Hematopoietic multipotent progenitor cell treated with erythropoietin and hydrocortisone succinate and interleukin-3 and kit ligand, for 17 days (in vitro differentiated cells): ENCODE measurements around the gene DAB1.

ENCODE experiments used
- DNase-seq: peaks from one replicate; pipeline ENCODE4 v3.0.0-alpha.2; 2015; ENCODE audit warnings: low spot score

Gene DAB1

DNA sequence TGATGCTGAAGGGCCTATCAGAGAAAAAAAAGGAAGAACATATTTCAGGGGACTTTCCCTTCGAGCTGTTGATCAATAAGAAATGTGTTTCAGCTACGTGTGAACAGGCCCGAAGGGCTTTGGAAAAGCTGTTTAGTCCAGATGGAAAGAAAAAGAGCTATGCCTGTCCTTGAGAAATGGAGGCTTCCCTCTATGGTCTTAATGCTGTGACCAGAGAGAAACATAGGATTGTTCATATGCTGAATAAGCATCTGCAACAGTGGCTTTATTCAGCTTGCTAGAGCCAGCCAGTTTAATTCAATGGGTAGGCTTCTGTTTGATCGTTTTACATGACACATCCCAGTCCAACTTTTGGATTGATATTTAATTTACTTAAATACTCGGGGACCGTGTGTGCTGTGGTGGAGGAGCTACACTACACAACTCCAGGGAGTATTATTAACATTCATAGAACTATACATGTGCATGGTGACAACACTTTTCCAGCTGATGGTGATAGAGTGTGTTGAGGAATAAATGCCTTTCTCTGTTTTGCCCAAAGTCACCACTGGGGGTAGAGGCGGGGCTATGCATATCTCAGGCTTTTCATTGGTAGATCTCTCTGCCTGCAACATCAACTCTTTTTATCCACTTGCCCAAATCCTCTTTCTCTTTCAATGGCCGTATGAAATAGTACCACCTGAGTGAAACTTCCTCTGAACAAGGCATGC, 351.3 kb downstream of the DAB1 start:
- DNase-seq = no peak

DNA sequence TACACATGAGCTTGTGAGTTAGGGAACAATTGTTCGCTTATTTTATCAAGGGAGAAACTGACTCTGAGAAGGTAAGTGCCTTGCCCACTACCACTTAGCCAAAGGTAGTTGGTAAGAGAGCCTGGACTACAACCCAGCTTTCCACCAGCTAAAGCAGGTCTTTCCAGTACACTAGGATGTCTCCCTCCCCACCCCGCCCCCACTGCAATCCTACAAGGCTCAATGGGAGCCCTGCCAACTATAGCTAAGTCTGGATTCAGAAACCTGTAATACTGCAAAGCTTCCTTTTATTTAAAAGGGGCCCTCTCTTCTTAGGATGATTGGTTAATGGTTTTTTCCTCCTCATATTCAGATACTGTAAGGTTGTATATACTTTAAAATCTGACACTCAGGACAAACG, 356.0 kb downstream of the DAB1 start:
- no peak for DNase-seq

DNA sequence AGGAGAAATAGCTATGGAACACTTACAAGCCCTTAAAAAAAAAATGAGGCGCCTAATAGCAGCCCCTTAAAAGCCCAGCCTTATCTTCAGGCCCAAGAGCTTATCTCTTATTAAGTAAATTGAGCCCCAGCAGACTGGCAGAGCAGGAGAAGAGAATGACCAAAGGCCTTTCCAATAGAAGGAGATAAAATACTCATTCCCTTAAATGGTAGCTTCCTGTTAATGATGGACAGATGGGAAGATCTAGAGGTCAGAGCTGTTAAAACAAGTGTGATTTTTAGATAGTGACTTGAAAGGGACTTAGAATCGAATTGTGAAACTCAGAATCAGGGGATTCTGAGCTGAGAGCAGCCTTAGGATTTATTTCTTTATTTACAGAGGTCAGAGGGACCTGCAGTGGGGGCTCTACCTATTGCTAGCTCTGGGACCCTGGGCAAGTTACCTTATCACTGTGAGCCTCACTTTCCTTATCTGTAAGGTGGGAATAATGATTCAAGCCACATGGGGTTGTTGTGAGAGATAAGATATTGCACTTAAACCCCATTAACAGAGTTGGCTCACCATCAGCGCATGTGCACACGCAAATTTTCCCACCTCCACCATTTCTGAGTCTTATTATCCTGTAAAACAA, 356.8 kb downstream of the DAB1 start:
- no peak for DNase-seq

DNA sequence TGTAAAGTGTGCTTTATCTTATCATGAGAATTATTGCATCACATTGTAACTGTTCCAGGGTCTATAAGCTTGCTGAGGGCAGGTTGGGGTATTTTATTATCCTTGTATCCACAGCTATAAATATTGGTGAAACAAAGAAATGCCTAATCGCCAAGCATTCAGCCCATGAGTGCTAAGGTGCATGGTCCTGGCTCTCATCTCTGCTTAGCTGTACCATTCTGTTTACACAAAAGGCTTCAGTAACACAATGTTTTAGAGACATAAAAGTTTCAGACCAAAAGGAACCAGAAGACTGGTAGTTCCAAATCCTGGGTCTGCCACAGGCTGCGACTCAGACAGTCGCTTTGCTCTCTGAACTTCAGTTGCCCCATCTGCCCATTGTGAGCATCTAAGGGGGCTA, 358.4 kb downstream of the DAB1 start:
- no peak for DNase-seq

DNA sequence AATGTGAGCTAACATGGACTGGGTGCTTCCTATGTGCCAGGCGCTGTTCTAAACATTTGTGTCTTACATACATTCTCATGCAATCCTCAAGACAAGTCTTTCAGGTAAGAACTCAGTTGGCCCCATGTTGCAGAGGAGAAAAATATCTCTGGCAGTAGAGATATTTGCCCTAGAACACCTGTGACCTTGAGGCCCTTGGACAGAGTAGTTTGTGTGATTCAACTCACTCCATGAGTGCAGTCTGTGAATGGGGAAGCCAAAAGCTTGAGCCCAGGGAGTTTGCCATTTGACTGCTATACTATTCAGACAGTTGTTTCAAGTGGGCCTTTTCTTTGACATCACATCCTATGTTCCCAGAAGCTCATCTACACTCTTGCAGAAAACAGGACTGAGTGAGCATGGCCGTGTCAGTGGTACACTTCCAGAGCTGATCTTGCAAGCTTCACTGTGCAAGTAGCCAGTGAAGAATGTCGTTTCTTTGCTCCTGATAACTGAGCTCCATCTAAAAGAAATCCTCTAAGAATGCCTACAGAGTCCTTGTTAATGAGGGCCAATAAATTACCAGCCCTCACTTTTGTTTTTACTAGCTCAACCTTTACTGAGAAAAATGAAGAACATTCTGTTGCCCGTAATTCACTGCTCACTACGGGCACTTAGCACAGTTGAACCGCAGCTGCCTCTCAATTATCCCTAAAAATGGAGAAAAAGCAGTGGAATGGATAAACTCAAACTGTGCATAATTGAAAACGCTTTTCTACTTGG, 359.3 kb downstream of the DAB1 start:
- no peak for DNase-seq

- no peak for DNase-seq
Measured at GRCh38 chr1:57063406-57064125, 360.3 kb downstream of the DAB1 start.

DNA sequence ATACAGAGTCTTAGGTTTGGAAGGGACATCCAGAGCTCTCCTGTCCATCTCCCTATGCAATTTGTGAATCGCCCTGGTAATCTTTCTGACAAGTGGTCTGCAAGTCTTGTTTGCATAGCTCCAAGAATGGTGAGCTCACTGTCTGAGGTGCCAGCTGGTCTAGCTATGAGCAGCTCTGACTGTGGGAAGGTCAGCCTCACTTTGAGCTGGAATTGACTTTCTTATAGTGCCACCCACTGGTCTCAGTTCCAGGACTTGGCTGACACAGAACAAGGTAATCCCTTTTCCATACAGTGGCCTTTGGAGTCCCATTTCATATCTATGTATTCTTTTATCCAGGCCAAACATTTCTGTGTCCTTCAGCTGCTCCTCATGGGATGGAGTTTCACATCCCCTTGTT, 362.5 kb downstream of the DAB1 start:
- DNase-seq = no peak

DNA sequence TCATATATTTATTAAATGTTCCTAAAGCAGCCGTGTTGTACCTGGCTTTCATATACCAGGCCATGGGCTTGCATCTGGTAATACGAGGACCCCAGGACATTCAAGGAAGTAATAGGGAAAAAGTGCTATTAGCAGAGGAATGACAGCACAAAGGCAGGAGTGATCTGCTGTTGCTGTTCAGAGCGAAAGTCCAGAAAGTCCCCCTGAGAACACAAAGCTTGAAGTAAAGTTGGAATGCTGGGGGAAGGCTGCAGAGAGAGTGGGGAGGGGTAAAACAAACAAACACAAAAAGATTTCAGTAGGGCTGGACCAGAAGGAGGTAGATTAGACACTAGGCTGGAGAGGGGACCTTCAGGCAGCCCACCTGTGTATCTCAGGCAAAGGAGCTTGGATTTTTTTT, 363.4 kb downstream of the DAB1 start:
- DNase-seq = no peak

- no peak for DNase-seq
Measured at GRCh38 chr1:57058652-57059501, 365.0 kb downstream of the DAB1 start.

DNA sequence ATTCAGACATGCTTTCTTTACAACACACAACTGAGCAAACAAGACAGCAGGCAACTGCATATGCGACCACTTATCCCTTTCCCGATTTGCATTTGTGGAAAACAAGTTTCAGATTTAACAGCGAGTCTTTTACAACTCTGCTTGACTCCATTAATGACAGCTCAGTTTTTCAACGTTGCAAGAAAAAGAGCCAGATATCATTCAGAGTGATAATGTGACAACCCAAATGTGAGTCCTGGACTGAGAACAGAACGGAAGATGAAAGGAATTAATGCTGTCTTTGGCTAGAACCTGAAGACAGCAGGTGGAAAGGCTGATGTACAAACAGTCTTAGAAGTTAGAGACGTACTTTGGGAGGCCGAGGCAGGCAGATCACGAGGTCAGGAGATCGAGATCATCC, 375.0 kb downstream of the DAB1 start:
- no peak for DNase-seq

GRCh38 chr1:57046462-57046861, 377.4 kb downstream of the DAB1 start:
- no peak for DNase-seq

DNA sequence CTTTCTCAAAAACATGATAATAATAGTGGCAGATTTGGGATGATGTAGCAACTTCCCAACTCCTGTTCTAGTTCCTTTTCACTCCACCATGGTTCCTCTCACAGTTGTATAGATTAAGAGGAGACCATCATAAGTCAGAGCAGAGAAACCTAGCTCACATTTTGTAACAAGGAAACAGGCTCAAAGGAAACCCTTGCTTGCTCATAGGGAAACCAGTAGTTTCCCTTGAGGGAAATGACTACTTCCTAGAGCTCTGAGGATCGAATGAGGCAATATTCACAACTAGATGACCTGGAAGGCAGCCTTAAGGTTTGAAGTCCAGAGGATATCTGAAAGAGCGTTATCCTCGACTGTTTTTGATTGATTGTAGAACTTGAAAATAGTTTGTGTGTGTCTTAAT, 382.0 kb downstream of the DAB1 start:
- no peak for DNase-seq

DNA sequence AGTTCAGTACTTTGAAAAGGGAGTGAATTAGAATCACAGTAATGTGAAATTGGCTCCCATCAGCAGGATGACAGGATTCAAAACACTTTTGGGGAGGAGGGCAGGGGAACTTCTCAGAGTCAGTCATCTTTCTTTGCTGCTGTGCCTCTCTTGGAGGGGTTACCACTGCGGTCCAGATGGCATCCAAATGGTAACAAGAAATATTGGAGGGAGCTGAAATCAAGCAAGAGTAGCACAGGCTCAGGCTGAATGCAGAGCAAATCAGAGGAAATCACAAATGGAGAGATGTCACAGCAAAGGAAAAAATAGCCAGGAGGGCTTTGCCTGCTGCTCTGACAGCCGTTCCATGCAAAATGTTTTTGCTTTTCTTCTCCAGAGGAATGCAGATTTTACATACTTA, 383.0 kb downstream of the DAB1 start:
- no peak for DNase-seq

DNA sequence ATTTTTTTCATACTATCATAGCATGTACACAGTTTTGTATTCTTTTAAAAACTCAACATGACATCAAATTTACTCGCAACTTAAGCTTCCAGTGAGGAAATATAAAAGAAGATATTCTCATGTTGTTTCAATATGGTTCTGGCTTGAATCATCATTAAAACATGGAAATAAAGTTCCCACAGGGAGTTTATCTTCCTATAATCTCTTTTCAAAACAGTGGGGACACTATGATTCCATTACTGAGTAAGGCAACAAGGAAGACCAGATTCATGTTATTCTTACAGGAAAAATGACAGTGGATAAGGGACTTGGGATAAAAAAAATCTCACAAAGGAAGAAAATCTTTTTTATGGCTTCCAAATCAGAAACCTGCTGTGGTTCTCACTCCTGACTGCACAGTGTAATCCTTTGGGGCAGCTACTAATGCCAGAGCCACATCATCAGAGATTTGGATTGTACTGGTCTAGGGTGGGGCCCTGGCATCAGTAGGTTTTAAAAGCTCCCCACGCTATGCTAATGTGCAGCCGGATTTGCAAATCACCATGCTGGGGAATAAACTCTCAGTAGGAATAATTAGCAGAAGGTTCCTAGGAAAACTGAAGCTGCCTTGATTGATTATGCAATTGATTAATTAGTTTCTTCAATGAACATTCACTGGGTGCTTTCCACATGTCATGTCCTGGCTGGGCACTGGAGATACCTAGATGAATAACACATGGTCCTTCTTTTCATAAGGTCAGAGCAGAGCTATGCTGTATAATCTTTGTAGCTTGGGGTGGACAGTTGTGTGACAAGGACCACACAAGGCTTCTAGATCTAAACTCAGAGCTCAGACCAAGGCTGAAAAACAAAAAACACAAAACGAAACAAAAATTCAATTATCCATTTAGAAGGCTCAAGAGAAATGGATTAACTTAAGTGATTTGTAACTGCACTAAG, 386.9 kb downstream of the DAB1 start:
- no peak for DNase-seq

- no peak for DNase-seq
Measured at GRCh38 chr1:57034713-57035112, 389.1 kb downstream of the DAB1 start.

- no peak for DNase-seq
Measured at GRCh38 chr1:57033222-57034001, 390.4 kb downstream of the DAB1 start.

GRCh38 chr1:57026624-57027354, 397.1 kb downstream of the DAB1 start:
- no peak for DNase-seq

DNA sequence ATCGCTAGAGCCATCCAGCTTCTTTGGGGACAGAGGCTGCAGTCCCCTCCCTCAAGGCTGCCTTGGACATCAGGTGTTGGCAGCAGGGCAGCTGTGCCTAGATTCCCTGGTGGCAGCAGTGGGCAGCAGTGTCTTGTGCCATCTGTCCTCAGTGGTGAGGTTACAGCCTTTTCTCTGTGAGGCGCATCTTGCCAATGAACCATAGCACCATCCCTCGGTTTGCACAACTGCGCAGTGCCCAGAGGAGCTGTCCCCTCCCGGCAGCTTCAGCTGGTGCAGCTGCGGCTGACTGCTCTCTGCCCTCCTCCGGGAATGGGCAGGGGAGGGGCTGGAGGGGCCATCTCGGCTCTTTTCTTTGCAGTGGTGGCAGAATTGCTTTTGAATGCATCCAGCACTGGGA, 399.0 kb downstream of the DAB1 start:
- DNase-seq = no peak

DNA sequence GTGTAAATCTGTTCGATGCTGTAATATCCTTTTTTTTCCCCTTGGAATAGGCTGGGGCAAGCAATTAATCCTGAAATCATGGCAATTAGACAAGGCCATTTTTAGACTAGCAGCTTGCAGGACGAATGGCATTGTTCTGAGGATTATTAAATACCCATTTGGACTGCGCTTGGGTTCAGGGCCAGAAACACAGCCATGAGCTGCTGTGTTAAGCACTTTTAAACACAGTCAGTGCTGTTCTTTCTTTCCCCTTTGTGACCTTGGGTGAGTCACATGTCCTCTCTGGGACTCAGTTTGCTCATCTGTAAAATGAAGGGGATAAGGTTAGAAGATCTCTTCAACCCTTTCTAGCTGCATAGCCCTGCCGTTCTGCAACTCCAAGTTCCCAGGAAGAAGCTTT, 399.4 kb downstream of the DAB1 start:
- no peak for DNase-seq
